Measurements from ENCODE around the gene COX14. TPM values are rescaled to one million over a fixed set of nuclear protein-coding genes. Genes with fewer than 3 reads are reported as not detected.

COX14 gene
- total RNA-seq, 1 donor from 2014 or later, result 34.4 TPM

GRCh38 chr12:50084775-50085614 is 27.0 kb upstream of the COX14 start, which contains the start of gene SMARCD1:
SMARCD1 (plus strand) TSS chr12:50085342; CDS start chr12:50085370, 28 bp downstream.
- DNase-seq (ENCODE audit: low read depth), result peak; percentile 94

DNA sequence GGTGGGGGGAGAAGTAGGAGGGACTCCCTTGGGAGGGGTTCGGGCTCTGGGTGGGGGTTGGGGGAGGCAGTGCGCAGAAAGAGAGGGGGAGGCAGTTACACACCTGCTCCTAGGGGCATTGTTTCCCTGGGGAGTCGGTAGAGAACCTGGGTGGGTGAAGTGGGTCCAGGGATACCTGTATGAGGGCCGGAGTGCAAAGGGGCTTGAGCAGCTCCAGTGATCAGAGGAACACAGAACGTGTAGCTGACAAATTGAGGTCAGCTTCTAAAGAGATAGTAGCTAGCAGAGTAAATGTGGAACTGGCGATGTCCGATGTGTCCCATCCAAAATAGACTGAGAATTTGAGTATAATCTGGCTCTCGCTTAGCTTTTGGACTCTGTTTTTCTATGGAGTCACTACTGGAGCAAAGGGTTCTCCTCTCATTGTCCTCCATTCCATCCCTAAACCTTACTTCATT is 26.4 kb upstream of the COX14 start:
- DNase-seq (ENCODE audit: low read depth), result no peak

- DNase-seq (ENCODE audit: low read depth), result no peak
These were observed 25.9 kb upstream of the COX14 start for GRCh38 chr12:50086148-50086547.

DNA sequence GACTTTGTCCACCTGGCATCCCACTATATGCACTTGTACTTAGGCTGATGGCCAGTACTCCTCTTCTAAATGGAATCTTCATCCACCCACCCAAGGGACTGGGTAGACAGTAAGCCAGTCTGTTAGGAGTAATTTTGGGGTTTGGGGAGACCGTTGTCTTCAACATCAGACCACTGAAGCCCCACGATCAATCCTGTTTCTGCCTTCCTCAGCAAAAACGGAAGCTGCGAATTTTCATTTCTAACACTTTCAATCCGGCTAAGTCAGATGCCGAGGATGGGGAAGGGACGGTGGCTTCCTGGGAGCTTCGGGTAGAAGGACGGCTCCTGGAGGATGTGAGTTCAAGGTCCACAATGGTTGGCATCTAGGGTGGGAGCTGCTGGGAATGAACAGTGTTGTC is 24.9 kb upstream of the COX14 start:
- no peak for DNase-seq (ENCODE audit: low read depth)

- DNase-seq (ENCODE audit: low read depth), result no peak
These were observed 24.0 kb upstream of the COX14 start for GRCh38 chr12:50087995-50088394.

GRCh38 chr12:50088577-50089335 is 23.3 kb upstream of the COX14 start:
- peak; percentile 50 for DNase-seq (ENCODE audit: low read depth)

DNA sequence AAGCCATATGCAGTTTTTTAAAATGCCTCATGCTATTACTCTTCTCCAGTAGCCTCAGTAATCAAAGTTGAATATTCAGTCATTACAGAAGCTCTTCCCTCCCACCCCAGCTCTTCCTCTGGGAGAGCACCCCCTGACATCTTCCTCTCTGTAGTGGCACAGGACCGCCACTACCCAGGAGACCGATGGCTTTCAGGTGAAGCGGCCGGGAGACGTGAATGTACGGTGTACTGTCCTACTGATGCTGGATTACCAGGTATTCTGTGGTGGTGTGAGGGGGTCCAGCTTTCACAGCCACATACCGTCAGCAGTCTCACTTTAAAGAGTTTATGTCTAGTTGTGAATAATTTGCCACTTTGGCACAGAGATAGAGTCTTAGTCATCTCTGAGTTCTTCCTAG is 22.3 kb upstream of the COX14 start:
- no peak for DNase-seq (ENCODE audit: low read depth)

DNA sequence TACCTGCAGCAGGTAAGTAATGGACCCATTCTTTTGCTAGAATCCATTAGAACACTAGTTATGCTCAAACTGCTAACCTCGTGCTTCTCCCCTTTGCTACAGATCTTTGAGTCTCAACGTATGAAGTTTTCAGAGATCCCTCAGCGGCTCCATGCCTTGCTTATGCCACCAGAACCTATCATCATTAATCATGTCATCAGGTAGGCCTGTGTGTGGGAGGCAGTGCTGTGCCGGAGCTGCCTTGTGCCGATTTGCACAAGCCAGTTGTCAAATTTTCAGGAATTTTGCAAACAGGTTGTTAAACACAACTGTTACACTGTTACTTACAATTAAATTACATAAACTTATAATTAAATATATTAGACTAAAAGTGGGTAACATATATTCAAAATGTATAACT is 21.6 kb upstream of the COX14 start:
- no peak for DNase-seq (ENCODE audit: low read depth)

- no peak for DNase-seq (ENCODE audit: low read depth)
These were observed 14.1 kb upstream of the COX14 start for GRCh38 chr12:50097952-50098351.

GRCh38 chr12:50099302-50100008 is 12.6 kb upstream of the COX14 start:
- no peak for DNase-seq (ENCODE audit: low read depth)

GRCh38 chr12:50100561-50100960 is 11.5 kb upstream of the COX14 start:
- DNase-seq (ENCODE audit: low read depth), result no peak

DNA sequence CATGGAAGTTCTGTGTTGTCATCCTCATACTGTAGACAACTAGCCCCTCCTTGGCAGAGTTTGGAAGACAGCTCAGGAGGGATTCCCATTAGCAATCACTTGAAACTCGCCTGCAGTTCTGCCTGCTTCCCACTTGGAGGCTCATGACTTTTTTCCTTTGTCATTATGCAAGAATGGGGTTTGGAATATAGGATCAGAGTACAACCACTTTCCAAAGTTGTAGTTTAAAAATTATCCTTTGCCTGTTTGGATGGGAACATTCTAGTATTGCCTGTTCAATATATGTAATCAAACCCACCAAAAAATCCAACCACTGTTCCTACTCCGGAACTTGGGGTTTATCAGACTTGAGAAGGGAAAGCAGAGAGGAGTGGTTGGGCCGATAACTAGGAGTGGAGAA is 10.4 kb upstream of the COX14 start:
- DNase-seq (ENCODE audit: low read depth), result peak; percentile 42

DNA sequence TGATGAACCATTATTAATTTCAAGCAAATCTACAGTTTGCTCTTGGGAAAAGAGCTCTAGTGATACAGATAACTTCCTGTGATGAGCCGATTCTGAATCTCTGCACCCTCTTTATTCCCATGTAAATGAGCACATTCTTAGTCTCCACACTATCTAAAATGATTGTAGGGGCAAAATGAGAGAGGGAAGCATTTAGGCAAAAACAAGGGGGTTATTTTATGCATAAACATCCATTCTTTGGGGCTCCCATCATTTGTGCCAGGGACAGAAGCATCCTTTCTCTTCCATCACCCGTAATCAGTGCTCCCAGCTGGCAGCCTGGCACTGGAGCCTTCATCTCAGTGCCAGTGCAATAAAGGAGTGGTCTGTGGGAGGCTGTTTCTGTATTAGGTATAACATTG is 9.9 kb upstream of the COX14 start:
- no peak for DNase-seq (ENCODE audit: low read depth)

GRCh38 chr12:50102646-50103309 is 9.3 kb upstream of the COX14 start:
- DNase-seq (ENCODE audit: low read depth), result no peak

DNA sequence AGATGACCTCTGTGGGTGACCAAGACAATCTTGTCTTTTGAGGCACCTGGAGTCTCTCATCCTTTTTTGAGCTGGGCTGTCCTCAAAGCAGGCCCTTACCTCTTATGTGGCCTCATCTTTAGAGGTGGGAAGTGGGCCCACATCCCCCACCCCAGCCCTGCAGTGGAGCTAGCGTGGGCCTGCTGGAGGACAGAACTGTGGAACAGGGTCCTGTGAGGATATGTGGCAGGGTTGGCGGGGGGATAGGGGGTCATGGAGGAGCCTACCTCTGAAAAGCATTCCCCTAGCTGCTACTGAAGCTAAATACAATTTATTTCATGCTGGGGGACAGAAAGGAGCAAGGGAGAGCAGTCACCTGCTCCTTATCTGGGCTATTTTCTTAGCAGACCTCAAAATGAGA is 8.7 kb upstream of the COX14 start:
- no peak for DNase-seq (ENCODE audit: low read depth)

DNA sequence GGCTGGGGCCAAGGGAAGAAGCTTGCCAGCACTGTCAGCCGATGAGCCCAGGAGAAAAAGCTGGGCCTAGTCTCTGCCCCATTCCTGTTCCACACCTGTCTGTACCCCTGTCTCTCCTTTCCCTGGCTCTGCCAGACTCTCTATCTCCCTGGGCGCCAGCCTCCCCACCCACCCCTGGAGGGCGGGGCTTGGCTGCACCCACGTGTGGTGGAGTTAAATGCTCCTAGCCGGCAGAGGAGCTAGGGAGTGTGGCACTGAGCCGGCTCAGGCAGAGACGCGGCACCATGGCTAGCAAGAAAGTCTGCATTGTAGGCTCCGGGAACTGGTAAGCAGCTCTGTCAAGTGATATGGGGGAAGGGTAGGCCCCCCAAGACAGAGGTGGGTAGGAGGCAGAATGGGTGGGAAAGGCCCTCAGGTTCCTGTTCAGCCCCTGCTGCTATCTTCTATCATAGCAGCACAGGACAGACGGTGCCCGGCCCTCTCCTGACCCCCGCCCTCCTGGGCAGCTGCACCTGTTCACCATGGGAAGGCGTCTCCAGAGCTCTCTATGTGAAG is 8.2 kb upstream of the COX14 start, which contains the start of gene GPD1:
Gene GPD1, plus strand, starts transcription at position 242 of the 555 bp plus-strand sequence. Its CDS starts 43 bp downstream, at position 285.
- DNase-seq (ENCODE audit: low read depth), result peak; percentile 78

DNA sequence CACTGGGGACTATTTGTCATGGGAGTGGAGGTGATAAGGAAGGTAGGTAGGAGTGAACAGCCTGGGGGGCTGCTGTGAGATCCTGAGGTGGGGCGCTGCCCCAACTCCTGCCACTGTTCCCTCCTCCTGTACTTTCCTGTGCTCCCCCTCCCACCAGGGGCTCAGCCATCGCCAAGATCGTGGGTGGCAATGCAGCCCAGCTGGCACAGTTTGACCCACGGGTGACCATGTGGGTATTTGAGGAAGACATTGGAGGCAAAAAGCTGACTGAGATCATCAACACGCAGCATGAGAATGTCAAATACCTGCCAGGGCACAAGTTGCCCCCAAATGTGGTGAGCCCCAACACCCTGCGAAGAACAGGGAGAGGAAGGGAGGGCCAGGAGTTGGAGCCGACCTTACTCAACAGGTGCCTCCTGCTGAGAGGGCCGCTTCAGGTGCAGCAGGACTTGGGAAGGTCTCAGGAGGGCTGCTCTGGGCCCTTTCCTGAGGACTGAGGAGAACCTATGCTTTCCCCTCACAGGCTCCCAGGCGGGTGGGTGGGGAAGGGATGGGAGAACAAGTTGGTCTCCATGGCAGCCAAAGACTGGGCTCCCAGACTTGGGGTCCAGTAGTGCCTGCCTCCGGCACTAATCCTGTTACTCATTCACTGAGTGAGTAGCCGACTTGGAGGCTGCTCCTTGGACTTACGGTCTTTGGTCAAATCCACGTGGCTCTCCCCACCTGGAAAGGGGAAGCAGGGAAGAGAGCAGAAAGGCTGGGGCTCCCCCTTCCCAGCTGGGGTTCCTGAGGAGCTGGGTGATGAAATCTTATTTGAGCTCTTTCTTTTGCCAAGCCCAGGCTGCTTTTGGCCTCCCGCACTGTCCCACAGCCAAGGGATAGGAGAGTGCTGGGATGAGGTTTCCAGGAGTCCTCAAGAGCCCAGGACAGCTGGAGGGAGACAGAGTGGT is 7.3 kb upstream of the COX14 start:
- DNase-seq (ENCODE audit: low read depth), result peak; percentile 66

GRCh38 chr12:50105913-50106450 is 6.1 kb upstream of the COX14 start:
- no peak for DNase-seq (ENCODE audit: low read depth)

GRCh38 chr12:50106907-50107306 is 5.1 kb upstream of the COX14 start:
- no peak for DNase-seq (ENCODE audit: low read depth)
